GM19193 (cell line): ENCODE data around the gene PPAT.

Source experiments
- POLR2A ChIP-seq: IDR thresholded peaks from 4 replicates; pipeline ENCODE4 v1.6.1; 2011; ENCODE audit not compliant: insufficient read depth, insufficient read length; ENCODE audit errors: extremely low read depth

Gene PPAT

GRCh38 chr4:56348576-56348975, 86.8 kb downstream of the PPAT start:
- TF ChIP-seq POLR2A: no peak

- TF ChIP-seq POLR2A: no peak
These were observed 90.0 kb downstream of the PPAT start for GRCh38 chr4:56345458-56345857.
